GM19035 (cell line): ENCODE data around the gene CMTM1.
"Not testable (repeated sequence)": the region's sequence is repeated elsewhere in the genome, so short reads cannot be mapped to it uniquely, and the experiment has no call there.

Source experiments
- ATAC-seq: cut with Tn5 transposase; IDR thresholded peaks from one replicate; pipeline ENCODE4 v1.9.1; 2021; ENCODE audit not compliant: unreplicated experiment

Gene CMTM1

DNA sequence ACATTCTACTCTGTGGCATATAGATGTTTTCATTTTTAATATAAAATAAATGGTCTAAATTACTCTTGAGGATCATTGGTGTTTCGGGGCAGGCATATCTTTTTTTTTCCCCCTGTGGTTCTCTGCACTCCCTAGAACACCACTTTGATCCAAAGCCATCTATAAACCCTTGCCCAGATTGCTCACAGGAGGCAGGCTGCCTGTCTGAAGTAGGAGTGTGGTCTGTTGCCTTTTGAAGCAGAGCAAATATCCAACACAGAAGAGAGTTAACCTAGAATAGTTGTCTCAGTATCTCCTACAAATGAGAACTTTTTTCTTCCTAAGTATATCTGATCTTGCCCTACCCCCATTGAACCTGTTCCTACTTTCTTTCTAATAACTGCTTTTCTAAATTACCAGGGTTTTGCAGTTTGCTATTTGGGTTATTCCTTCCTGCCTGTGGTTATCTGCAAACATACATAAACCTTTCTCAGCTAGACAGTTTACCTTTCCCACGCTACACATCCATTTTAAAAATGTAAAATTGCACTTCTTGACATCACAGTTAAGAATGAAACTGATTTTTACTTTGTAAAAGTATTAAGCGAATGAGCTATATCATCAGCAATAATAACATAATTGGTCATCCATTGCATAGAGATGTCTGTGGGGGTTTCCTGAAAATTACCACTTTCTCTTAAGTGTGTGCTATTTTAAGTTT is 4.7 kb upstream of the CMTM1 start:
- ATAC-seq: no peak

DNA sequence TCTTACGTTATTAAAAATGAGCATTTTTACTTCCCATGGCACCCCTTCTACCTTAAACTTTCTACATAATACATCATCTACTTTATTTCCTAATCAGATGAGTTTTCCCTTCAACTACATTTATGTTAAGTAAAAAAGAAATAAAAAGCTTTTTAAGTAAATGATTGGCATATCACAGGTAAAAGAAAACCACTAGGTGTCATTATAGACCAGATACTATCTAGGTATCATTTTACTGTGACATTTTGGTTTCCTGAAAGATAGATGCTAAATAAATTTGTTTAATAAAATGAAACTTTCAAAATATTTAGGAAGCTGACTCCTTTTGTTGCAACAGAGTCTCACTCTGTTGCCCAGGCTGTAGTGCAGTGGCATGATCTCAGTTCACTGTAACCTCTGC is 3.8 kb upstream of the CMTM1 start:
- no peak for ATAC-seq

DNA sequence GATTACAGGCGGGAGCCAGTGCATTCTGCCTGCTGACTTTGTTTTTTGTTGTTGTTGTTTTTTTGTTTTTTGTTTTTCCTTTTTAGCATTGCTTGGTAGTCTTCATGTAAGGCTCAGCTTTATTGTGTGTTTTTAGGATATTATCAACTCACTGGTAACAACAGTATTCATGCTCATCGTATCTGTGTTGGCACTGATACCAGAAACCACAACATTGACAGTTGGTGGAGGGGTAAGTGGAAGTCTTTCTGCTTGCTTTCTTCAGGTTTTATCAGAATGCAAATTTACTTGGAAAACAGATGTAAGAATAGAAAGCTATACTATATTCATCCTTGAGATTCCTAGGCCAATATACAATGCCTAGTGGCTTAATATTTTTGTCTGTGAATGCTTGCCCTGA is 3.3 kb upstream of the CMTM1 start:
- ATAC-seq: no peak

DNA sequence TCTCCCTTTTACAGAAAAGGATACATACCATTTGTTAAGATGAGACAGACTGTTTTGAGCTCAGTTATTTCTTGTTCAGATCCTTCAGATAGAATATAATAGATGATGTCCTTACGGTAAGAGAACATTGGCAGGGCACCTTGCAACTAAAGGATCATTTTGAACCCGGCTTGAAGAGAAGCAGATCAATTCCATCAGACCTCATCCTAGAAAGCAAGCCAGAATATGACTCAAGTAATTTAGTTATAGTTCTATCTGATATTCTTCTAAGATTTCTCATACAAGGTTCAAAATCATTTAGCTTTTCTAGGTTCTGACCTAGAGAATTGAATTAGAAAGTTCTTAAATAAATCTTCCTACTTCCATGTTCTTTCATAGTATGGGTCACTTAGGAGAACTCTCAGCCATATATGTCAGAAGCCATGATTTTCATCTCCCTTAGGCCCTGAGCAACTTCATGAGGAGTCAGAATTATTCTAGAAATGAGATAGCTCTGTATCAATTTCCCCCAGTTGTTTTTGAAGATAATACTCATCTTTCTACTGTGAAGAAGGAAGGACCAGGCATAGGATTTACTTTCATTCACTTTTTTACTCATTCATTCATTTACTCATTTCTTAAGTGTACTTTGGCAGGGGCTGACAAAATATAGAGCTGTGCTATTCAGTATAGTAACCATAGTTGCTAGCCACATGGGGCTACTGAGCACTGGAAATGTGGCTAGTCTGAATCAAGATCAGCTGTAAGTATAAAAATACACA is 2.5 kb upstream of the CMTM1 start:
- no peak for ATAC-seq

DNA sequence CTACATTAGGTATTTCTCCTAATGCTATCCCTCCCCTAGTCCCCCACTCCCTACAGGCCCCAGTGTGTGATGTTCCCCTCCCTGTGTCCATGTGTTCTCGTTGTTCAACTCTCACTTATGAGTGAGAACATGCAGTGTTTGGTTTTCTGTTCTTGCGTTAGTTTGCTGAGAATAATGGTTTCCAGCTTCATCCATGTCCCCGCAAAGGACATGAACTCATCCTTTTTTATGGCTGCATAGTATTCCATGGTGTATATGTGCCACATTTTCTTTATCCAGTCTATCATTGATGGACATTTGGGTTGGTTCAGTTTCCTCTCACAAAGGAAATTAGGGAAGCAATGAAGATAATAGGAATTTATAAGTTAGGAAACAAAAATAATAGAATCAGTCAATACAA is 1.0 kb downstream of the CMTM1 start:
- ATAC-seq: not testable (repeated sequence)

DNA sequence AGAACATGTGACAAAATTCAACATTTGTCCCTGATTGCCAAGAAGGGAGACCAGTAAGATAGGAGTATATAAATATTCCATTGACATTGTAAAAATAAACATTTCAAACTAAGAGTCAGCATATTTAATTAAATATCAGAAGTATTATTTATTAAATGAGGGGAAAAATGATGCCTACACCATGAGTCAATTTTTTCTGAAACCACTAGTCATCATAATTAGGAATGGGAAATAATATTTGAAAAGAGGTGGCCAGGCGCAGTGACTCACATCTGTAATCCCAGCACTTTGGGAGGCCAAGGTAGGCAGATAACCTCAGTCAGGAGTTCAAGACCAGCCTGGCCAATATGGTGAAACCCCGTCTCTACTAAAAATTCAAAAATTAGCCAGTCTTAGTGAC is 2.1 kb downstream of the CMTM1 start:
- ATAC-seq: no peak

DNA sequence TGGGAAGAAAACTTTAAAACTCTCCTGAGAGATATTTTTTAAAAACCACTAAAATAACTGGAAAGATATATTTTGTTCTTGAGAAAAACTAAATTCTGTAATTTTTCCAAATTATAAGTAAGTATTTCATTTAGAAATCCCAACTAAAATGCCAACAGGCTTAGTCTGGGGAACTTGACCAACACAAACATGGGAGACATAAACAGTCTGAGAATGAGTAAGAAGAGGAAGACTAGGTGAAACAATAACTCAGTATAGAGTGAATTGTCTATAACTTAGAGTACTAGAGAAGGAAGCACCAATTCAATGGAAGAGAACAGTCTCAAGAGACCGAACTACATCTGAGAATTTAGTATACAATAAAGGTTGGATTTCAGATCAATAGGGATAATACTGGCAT is 2.9 kb downstream of the CMTM1 start:
- ATAC-seq: no peak

DNA sequence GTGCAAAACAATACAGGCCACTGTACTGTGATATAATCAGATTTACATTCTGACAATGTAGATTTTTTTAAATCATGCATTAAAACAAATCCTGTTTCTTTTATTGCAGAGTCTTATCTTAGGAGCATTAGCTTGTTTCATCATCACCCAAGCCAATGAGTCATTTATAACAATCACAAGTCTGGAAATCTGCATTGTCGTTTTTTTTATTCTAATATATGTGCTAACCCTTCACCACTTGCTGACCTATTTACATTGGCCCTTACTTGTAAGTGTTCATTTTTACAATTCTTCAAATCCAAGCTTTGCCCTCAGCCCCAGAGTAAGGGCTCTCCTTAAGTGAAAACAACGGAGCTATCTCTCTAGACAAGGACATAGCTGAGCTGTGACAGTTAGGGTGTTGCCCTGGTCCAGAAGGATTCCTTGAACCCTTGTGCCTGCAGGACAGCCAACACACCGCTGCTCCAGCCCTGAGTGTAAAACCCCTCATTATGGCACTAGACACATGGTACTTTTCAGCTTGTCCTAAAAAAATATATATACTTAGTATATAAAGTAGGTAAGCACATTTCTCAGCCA is 3.7 kb downstream of the CMTM1 start:
- ATAC-seq: no peak

DNA sequence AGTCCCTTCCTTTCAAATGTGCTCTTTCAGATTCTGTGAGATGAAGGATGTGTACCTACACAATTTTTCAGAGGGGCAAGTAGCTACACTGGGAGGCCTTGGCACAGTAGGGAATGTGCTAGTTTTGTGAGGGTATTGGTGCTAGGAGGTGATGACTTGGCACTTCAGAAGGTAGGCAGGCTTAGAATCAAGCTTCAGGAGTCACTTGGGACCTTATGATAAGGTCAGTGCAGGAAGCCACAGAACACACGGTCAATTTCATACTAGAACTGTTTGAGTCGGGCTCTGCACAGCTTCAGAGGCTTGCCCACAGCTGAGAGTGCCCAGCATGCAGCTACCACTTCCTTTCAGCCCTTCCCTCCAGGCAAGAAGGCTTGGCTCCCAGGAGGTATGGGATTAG is 6.1 kb downstream of the CMTM1 start:
- ATAC-seq: no peak

DNA sequence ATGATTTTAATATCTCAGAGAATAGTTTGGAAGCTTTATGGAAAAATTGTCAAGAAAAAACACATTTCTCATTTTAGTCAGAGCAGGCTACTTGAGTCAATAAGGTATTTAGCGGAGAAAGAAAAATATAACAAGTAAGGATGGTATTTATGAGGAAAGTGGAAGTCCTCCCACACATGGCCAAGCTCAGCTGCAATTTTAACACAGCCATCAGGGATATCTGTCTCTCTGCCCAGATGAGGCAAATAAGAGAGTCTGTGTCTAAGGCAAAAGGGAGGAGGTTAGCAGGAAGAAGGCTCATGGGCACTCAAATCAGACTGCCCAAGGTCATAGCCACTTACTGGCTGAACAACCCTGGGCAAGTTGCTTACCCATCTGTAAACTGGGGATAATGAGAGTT is 7.8 kb downstream of the CMTM1 start:
- no peak for ATAC-seq

DNA sequence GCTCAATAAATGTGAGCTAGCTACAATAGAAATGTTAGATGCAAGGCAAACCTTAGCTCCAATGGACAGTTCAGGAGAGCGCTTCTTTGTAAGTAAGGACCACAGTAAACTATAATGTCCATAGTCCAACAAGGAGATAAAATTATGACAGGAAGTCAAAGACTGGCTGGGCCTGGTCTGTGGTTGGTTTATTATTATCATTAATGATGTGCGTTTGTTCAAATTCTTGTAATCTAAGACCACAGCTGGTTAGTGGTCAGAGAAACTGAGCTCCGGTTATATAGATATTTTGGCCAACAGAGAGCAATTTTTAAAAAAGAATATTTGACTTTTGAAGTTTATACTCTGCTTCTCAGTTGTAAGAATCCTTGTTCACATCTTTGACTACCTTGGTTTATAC is 8.3 kb downstream of the CMTM1 start:
- ATAC-seq: no peak

DNA sequence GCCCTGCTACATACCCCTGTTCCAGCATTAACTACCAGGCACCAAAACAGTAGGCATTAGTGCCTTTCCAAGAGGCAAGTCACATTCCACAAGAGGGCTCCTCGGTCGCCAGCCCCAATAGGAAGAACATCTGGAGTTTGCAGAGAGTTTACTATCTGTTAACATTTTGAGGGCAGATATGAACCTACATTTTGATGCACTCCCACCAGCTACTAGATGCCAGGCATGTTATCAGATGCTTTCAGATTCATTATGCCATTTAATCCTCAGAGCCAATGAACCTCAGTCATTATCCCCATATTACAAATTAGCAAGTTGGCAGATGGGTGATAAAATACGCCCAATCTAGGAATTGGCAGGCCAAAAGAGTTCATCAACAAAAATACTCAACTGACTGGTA is 8.8 kb downstream of the CMTM1 start:
- no peak for ATAC-seq

DNA sequence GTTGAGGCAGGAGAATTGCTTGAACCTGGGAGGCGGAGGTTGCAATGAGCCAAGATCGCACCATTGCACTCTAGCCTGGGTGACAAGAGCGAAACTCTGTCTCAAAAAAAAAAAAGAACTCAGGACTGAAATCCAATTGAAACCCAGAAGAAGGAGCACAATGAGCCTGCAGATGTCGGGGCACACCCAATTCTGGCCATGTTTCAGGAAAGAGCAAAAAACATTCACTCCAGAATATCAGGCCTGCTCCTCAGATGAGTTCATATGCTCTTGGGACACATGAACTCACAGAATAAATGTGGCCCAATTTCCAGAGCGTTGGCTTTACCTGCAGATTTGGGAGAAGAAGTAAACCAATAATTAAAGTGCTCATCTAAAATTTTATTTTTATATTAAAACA is 10.1 kb downstream of the CMTM1 start:
- no peak for ATAC-seq

DNA sequence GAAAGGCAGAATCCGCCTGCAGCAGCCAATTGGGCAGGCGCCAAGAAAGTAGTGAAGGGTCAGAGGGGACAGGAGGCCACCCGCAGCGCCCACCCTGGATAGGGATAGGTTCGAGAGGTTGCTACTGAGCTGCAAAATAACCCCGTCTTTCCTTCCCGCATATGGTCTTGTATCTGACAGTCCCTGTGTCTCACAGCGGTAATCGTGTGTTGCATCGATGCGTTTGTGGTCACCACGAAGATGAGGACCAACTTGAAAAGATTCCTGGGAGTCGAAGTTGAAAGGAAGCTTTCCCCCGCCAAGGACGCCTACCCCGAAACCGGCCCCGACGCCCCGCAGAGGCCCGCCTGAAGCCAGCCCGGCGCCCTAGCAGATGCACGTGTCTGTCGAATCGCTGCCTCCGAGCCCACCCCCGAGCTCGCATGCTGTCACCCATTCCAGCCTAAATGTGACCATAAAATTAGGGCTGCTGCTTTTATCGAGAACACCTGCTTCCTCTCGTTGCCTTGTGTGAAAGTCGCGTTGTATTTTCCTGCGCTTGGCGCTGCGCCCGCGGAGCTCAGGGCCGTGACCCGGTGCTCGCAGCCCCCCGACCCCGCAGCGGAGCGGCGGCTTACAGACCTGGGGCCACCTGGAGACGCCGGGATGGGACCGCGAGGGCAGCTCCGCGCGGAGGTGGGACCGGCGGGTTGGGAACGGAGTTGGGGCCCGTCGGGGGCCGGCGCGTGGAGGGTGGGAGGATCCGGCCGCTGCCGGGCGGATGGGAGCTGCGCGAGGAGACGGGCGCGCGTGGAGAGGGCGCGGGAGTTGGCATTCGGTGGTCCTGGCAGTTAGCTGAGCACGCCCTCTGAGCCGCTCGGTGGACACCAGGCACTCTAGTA is 12.7 kb downstream of the CMTM1 start, which contains the start of gene CMTM2:
TSS of gene CMTM2 (plus strand) at position 813 of the 881 bp plus-strand sequence. CDS start 145 bp downstream, outside the sequence.
- ATAC-seq: no peak

DNA sequence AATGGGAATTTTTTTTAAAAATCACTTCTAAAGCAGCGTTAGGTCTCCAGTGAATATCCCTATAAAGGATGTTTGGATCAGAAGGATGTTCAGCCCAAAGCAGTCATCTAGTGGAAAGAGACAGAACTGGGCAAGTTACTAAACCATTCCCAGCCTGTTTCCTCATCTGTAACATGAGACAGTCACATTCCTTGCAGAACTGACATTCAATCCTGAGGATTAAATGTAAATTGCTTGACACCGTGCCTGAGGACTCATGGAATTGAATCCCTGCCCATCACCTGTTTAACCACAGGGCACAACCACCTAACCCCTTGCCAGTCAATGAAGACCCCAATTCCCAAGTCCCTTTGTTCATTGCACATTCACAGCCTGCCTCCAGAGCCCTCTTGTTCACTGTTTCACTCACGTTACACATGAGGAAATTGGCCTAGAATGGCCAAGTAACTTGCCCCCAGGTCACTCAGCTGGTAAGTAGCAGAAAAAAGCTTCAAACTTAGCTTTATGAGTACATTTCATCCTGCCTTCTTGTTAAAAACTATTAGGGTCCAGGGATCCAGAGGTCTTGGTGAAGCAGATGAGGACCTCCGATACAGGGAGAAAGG is 14.5 kb downstream of the CMTM1 start:
- no peak for ATAC-seq

DNA sequence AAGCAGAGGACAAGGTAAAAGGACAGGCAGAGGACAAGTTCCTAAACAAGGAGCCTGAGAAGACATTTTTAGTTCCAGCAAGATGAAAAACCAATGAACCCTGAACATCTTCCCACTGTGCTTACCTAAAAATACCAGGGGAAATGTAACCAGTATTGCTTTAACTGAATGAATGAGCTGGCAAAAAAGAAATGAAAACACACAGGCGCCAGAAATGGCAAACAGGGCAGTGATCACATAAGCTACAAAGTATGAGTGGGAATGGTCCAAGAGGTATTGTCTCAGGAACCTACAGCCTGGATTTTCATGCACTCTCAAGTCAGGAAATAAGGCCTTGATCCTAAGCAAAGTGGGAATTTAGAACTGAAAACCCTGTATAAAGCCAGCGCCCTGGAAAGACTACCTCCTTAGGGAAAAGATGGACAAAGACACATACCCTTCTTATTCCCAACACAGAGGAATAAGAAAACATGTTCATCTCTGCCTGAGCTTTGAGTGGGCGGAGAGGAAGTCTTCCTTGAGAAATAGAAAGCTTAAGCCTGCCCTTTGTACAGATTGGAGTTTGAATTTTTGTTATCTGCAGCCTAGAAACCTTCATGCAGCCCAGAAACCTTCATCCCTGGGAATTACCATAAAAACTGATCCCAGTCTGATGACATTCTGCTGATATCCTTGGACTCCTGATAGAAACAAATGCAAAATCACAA is 15.2 kb downstream of the CMTM1 start:
- no peak for ATAC-seq

DNA sequence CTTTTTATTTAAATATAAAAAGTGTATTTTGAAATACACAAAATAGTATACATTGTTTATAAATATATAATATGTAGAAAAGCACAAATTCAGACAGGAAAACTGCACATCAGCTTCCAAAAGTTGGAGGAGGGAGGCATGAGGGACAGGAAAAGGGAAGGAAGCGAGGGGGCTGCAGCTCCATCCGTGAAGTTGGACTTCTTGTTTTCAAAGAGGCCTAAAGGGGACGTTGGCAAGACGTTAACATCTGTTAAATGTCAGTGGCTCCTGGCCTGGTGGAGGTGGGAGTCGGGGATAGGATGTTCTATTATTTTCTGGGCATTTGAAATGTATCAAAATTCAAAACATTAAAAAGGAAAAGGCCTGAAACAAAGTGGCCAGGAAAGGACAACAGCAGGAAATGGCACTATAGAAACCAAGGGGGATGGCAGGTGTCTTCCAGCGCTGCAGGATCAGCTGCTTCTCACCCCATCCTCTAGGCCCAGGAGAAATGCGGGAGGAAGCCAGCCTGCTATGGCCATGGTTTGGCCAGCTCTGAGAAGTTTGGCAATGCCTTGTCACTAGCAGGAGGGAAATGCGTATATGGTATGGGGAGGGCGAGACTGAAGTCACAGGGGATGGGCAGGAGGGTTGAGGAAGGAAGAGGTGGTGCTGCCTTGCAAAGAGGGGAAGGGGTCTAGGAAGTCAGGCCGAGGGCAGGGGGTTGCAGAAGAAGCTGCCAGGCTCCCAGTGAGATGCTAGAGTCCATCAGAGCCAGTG is 19.4 kb downstream of the CMTM1 start:
- no peak for ATAC-seq

DNA sequence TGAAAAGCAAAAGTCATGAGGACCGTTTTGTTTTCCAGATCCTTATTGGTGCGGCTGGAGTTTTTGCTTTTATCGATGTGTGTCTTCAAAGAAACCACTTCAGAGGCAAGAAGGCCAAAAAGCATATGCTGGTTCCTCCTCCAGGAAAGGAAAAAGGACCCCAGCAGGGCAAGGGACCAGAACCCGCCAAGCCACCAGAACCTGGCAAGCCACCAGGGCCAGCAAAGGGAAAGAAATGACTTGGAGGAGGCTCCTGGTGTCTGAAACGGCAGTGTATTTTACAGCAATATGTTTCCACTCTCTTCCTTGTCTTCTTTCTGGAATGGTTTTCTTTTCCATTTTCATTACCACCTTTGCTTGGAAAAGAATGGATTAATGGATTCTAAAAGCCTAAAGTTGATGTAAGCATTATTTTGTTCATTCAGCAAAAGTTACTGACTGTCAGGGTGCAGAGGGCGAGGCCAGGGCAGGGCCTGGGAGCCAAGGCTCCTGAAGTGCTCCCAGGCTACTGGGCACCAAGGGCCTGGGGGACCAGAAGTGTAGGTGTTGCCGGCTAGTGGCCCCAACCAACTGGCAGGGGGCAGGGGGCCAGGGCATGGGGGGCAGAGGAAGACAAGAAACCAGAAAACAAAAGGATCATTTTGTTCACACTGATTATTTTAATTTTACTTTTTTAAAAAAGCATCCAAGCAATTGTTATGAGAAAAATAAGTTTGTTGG is 21.8 kb downstream of the CMTM1 start:
- ATAC-seq: no peak
